HG03442 (cell line): ENCODE results near the gene MDGA2.
"Not testable (repeated sequence)": the region's sequence is repeated elsewhere in the genome, so short reads cannot be mapped to it uniquely, and the experiment has no call there.

Experiments
- ATAC-seq: cut with Tn5 transposase; IDR thresholded peaks from one replicate; pipeline ENCODE4 v1.9.1; 2021; ENCODE audit warnings: mild to moderate bottlenecking, moderate library complexity; ENCODE audit not compliant: unreplicated experiment

MDGA2 gene

DNA sequence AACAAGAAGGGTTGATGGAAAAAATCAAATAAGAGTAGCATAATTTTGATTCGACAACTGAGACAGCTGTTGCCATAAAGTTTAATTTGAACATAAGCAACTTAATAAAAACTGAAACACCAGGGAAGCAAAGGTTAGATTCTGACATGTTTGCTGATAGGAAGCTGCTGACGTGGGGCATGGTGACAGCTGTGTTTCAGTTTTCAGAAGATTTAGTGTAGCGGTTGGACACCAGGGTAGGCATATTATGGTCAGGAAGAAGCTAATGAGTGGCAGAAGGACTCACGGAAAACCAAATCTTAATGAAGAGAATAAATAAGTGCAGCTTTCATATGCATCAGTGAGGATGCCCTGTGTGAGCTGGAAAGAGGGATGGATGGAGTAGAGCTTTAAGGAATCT, 687.1 kb downstream of the MDGA2 start:
- ATAC-seq = no peak

DNA sequence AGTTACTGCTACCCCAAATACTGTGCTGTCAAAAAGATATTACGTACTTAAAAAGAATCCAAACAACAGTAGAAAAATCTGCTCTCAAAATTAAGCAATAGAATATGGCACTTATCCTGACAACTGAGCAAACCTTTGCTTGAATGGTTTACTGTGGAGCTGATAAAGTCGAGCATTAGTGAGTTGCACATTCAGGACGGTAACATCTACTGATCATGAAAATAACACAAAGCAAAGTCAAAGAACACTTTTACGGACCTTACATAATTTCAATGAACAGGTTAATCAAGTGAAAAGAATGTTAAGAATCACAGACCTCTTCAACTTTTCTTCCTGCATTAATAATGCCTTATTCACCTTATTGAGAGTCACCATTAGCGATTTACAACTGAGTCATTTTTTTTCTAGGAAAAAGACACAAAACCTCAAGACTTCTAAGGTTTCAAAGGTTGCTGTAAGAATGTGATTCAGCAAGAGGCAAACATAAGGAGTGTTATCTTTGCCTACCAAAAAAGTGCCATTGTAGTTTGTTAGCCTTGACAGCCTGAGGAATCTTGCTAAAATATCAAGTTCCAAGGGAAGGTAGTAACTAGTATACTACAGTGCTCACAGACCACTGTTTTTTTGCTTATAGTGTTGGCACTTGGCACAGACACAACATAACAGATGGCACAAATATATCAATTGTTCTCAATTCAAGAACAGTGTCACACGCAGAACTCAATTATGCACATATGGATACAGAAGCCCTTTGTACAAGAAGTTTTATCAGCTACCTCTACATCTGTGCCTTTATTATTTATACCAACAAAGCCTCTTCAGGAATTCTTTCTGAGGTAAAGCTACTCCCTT, 689.6 kb downstream of the MDGA2 start:
- ATAC-seq = no peak

DNA sequence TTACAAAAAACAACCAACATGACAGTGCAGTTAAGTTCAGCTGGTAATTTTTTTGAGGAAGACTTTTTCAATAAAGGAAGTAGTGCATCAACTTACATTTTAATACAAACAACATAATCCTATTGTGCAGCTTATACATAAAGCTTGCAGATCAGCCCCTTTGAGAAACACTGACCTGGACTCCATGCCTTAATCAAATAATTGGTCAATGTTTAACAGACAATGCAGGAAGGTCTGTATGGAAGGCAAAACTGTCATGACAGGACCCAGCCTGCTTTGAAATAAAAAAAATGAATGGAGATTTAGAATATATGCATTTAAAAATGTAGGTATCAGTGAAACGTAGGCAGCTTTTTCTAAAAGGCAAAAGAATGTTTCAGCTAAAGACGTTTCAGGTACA, 702.1 kb downstream of the MDGA2 start:
- ATAC-seq = no peak

GRCh38 chr14:46964378-46964777, 711.0 kb downstream of the MDGA2 start:
- no peak for ATAC-seq

DNA sequence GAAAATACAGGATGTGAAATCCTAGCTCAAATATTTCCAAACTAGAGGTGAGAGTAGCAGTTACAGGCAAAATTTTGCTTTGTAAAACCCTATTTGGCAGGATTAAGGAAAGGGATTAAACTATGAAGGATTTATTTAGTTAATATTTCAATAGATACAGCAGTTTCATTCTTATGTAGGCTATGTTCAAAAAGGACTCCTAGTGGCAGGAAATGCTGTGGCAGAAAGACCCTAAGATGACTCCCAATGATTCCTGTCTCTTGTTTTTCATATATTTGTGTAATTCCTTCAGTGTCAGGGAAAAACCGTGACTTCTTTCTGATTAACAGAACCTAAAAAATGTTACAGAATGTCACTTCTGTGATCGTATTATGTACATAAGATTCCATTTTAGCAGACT, 724.3 kb downstream of the MDGA2 start:
- ATAC-seq = no peak

GRCh38 chr14:46940611-46941010, 734.8 kb downstream of the MDGA2 start:
- ATAC-seq = no peak

- no peak for ATAC-seq
Observed at GRCh38 chr14:46920542-46920941, 754.9 kb downstream of the MDGA2 start.

- not testable (repeated sequence) for ATAC-seq
Observed at GRCh38 chr14:46915539-46915938, 759.9 kb downstream of the MDGA2 start.

- no peak for ATAC-seq
Observed at GRCh38 chr14:46902837-46903236, 772.6 kb downstream of the MDGA2 start.

GRCh38 chr14:46894476-46894875, 780.9 kb downstream of the MDGA2 start:
- ATAC-seq = no peak

GRCh38 chr14:46887144-46887543, 788.3 kb downstream of the MDGA2 start:
- ATAC-seq = peak; percentile 97

DNA sequence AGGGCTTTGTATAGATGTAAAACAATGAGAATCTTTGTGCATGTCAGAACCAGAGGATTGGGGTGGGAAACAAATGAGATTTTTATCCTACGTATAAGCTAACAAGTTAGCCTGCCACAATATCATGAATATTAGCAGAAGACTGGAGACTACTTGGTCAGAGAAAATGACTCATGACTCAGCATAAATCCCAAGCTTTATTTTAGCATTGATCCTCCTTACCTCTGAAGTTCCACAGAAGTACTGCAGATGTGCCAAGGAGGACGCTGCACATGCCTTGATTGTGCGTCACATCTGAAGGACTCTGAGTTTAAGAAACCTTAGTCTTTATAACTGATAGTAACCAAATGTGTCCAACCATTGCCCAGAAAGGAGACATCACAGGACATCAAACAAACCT, 789.8 kb downstream of the MDGA2 start:
- no peak for ATAC-seq

DNA sequence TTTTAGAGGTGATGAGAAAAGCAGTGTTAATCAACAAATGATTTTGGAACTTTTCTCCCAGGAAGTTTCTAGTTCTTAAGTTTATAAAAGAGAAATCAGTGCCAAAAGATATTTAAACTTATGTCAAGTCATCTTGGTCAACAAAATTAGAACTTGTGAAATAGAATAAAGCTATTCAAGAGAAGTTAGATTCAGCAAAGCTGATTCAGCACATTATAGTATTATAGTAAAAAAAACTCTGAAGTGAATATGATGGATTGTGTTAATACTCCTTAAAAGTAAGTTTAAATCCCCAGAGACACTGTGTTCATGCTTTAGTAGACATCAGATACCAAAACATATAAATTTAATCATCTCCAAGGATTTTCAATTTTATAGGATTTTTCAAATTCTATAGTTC, 813.7 kb downstream of the MDGA2 start:
- no peak for ATAC-seq

DNA sequence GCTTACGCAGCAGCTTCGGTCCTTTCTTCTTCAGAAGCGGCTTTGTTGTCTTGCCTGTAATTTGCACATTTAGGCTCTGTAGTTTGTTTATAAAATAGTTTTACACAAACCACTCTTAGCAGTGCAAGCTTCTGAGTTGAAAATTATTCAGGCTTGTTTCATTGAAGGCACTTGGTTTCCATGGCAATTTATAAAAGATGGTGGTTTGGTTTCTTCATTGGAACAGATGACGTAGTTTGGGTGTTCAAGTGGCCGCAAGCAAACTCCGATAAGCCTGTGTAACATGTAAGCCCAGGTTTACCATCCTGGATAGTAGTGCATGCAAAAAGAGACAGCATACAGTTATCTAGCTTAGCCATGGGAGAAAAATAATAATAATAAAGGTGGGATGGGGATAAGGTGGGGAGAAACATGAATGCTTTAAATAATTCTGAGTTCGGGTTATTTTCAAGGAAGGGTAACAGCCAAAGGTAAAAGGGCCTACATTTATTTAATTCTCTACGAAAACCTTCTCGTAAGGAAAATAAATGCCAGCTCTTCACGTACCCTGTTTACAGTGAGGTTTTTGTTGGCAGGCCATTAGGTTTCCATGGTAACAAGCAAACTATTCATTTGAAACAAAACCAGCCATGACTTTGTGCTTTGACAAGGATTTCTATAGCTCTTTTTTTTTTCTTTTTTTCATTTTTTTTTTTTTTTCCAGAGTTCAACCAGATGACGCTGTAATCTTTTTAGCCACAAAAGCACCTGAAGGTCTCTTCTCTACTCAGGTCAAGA, 834.3 kb downstream of the MDGA2 start:
- no peak for ATAC-seq

- no peak for ATAC-seq
Observed at GRCh38 chr14:46820291-46820690, 855.1 kb downstream of the MDGA2 start.

- ATAC-seq = no peak
Observed at GRCh38 chr14:46819117-46819516, 856.3 kb downstream of the MDGA2 start.

- ATAC-seq = no peak
Observed at GRCh38 chr14:46818147-46818546, 857.3 kb downstream of the MDGA2 start.

GRCh38 chr14:46793144-46793543, 882.3 kb downstream of the MDGA2 start:
- ATAC-seq = no peak
